Thyroid gland (tissue), 4 donors: Measurements from ENCODE around the gene FUOM. TPM values are rescaled to one million over a fixed set of nuclear protein-coding genes. Genes with fewer than 3 reads are reported as not detected.

ENCODE experiments used
- DNase-seq, 2 donors: peaks; one replicate each; pipeline ENCODE4 v3.0.0-alpha.2; 2019
- H3K27ac ChIP-seq, 3 donors: fragments of 200-600 bp; sonication (generic); 1 replicate in 2 of 3; 2 replicates in 1 of 3; pipeline ENCODE4 v1.5.1; 2016 to 2019; ENCODE audit warnings: mild to moderate bottlenecking in 1 of 3, moderate library complexity in 1 of 3
- H3K27me3 ChIP-seq: fragments of 200-600 bp; sonication (generic); one replicate; pipeline ENCODE4 v1.5.1; 2019
- H3K36me3 ChIP-seq, 2 donors: fragments of 200-600 bp; sonication (generic); one replicate each; pipeline ENCODE4 v1.5.1; 2016 to 2019
- H3K4me1 ChIP-seq, 2 donors: fragments of 200-600 bp; sonication (generic); one replicate each; pipeline ENCODE4 v1.5.1; 2017 to 2019
- H3K4me3 ChIP-seq, 3 donors: fragments of 200-600 bp; sonication (generic); replicated peaks in 1 of 3; 1 replicate in 2 of 3; 2 replicates in 1 of 3; pipeline ENCODE4 v1.5.1; 2016; ENCODE audit warnings: mild to moderate bottlenecking in 1 of 3
- H3K9me3 ChIP-seq: fragments of 200-600 bp; sonication (generic); one replicate; pipeline ENCODE4 v1.5.1; 2017
- CTCF ChIP-seq, 6 experiments: fragments of 200-600 bp in 3 of 6; fragments of 450-650 bp in 3 of 6; sonication (generic) in 3 of 6; IDR thresholded peaks; one replicate each; pipeline ENCODE4 v1.5.1; 2016 to 2019; ENCODE audit warnings: antibody characterized with exemption in 6 of 6, mild to moderate bottlenecking in 2 of 6, inconsistent platforms in 1 of 6, moderate library complexity in 1 of 6
- POLR2A ChIP-seq, 2 donors: fragments of 450-650 bp; IDR thresholded peaks; one replicate each; pipeline ENCODE4 v1.6.1; 2017; ENCODE audit warnings: antibody characterized with exemption in 2 of 2, mild to moderate bottlenecking in 2 of 2, moderate library complexity in 1 of 2
- WGBS, 2 donors: methylation state at CpG; one replicate each; pipeline ENCODE4 v1.1.5; 2017; 5-methylcytosine and 5-hydroxymethylcytosine counted together
- intact Hi-C: fragments of 100-400 bp; cut with DNase I; formaldehyde crosslinking; loops from one replicate; pipeline ENCODE4 v1.15.1; 2023
- total RNA-seq, 4 donors: library from RNA; depleted of rRNA; stranded (reverse); fragments of >200 nt; gene quantifications; one replicate each; pipeline ENCODE4 v1.2.3, GENCODE V29; 2016

FUOM gene
- total RNA-seq, 4 donors from 2014 or later = 7.4 to 25.9 (median 18.9) TPM

- no peaks in the 10 kb centered on the region for H3K36me3 ChIP-seq
- intact Hi-C loops = no loop called here
- WGBS, 2 donors = 49 to 53% methylated on average over 11 of the region's 11 CpGs
- no peak for TF ChIP-seq POLR2A (IDR thresholded peaks at IDR 0.05)
- TF ChIP-seq CTCF (IDR thresholded peaks at IDR 0.05) = no peak
- no peaks in the 10 kb centered on the region for H3K4me1 ChIP-seq
- H3K27ac ChIP-seq = no peak overlapping the region
- no peaks in the 10 kb centered on the region for H3K9me3 ChIP-seq
- peaks cover 6% of the 10 kb centered on the region for H3K27me3 ChIP-seq
- no peak for DNase-seq
- no peak overlapping the region for H3K4me3 ChIP-seq
These were observed 11.4 kb downstream of the FUOM start for GRCh38 chr10:133346413-133346812.

- Histone ChIP-seq H3K4me3 (no peak overlapping the region), H3K27me3 (peaks cover 6% of the 10 kb centered on the region), H3K36me3 (no peaks in the 10 kb centered on the region), H3K4me1 (no peaks in the 10 kb centered on the region), H3K27ac (no peak overlapping the region), H3K9me3 (no peaks in the 10 kb centered on the region)
- WGBS, 2 donors = 59 to 66% methylated on average over 5 of the region's 5 CpGs
- no peak for DNase-seq
- intact Hi-C loops = no loop called here
- TF ChIP-seq CTCF (IDR thresholded peaks at IDR 0.05) (no peak), POLR2A (IDR thresholded peaks at IDR 0.05) (no peak)
These were observed 13.6 kb downstream of the FUOM start for GRCh38 chr10:133344236-133344635.

GRCh38 chr10:133343558-133343957 is 14.3 kb downstream of the FUOM start:
- peaks cover 6% of the 10 kb centered on the region for H3K27me3 ChIP-seq
- 58 to 65% methylated on average over 9 of the region's 9 CpGs for WGBS, 2 donors
- H3K36me3 ChIP-seq = no peaks in the 10 kb centered on the region

DNA sequence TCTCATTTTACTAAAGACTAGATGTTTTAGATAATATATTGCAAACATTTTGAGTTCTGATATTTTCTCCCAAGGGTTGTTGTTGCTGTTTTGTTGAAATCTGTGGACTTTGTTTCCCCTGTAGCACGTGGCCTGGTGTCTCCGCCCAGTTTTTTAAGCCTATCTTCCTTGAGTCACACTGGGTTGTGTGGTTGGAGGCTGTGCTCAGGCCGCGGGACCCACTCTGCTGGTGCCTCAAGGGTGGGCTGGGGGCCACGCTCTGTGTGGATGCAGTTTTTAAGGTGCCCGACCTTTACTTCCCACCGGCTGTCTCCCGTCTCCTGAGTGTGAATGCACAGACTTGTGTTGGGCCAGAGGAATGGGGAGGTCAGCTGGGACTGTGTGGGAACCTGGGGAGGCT is 14.9 kb downstream of the FUOM start:
- no peak for DNase-seq
- H3K36me3 ChIP-seq = no peaks in the 10 kb centered on the region
- 78 to 80% methylated on average over 8 of the region's 8 CpGs for WGBS, 2 donors
- H3K9me3 ChIP-seq = no peaks in the 10 kb centered on the region
- TF ChIP-seq POLR2A (IDR thresholded peaks at IDR 0.05) (no peak), CTCF (IDR thresholded peaks at IDR 0.05) (no peak)
- intact Hi-C loops = no loop called here
- H3K27me3 ChIP-seq = peaks cover 6% of the 10 kb centered on the region
- H3K4me1 ChIP-seq = no peaks in the 10 kb centered on the region
- H3K4me3 ChIP-seq = no peak overlapping the region
- no peak overlapping the region for H3K27ac ChIP-seq

More at GRCh38 chr10:133343558-133343957, 14.3 kb downstream of the FUOM start:
- no peak for DNase-seq
- no peaks in the 10 kb centered on the region for H3K4me1 ChIP-seq
- H3K27ac ChIP-seq = no peak overlapping the region
- no peak overlapping the region for H3K4me3 ChIP-seq
- TF ChIP-seq CTCF (IDR thresholded peaks at IDR 0.05) = no peak
- TF ChIP-seq POLR2A (IDR thresholded peaks at IDR 0.05) = no peak
- no peaks in the 10 kb centered on the region for H3K9me3 ChIP-seq
- intact Hi-C loops = no loop called here

DNA sequence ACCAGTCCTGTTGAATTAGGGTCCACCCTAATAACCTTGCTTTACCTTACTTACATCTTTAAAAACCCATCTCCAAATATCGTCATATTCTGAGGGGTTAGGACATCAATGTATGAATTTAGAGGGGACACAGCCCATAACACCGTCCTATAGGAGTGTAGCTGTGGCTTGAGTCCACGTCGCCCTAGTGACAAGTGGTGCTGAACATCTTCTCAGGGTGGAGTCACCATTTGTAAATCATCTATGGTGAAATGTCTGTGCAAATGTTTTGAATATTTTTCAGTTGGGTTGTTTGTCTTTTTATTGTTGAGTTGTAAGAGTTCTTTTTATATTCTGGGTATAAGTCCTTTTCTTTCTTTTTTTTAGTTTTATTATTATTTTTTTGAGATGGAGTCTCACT is 15.8 kb downstream of the FUOM start:
- TF ChIP-seq CTCF (IDR thresholded peaks at IDR 0.05) (no peak), POLR2A (IDR thresholded peaks at IDR 0.05) (no peak)
- Histone ChIP-seq H3K27me3 (peaks cover 3% of the 10 kb centered on the region), H3K9me3 (no peaks in the 10 kb centered on the region), H3K36me3 (no peaks in the 10 kb centered on the region), H3K27ac (no peak overlapping the region), H3K4me1 (no peaks in the 10 kb centered on the region), H3K4me3 (no peak overlapping the region)
- intact Hi-C loops = no loop called here
- no peak for DNase-seq
- 86 to 95% methylated on average over 4 of the region's 4 CpGs for whole genome bisulfite sequencing, 2 donors
